ENCODE data around the gene BCAS1.

Gene BCAS1

DNA sequence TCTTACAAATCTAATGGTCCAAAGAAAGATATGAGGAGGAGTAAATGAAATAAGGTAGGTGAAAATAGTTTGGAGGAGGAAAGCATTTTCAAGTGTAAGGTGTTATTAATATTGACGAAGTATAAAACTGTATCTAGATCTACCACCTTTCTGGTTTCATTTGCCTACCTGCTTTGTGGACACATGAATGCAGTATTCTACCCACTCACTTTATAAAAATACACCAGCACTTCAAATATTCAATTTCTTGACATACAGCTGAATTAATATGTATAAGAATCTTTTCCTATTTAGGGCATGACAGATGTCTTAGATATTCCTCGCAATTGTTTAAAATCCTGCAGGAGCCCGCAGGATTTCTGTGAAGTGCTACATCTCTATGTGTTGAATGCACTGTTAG lies 108.0 kb downstream of the BCAS1 start:
- Histone ChIP-seq H3K4me3 (ENCODE audit: low read depth in 1 of 2, low read length in 2 of 2) (no peak overlapping the region), H3K9ac (ENCODE audit: low read depth, low read length) (no peak overlapping the region), H3K27me3 (ENCODE audit: insufficient read depth, low read length, poor library complexity) (peaks cover 37% of the 10 kb centered on the region), H2AFZ (ENCODE audit: low read depth, low read length) (no peak overlapping the region), H3K4me2 (ENCODE audit: insufficient read depth, low read length) (no peak overlapping the region), H3K27ac (ENCODE audit: low read length) (no peak overlapping the region), H3K9me3 (ENCODE audit: insufficient read depth, low read length, severe bottlenecking) (no peaks in the 10 kb centered on the region), H4K20me1 (ENCODE audit: insufficient read depth, low read length) (no peaks in the 10 kb centered on the region), H3K79me2 (ENCODE audit: insufficient read depth, low read length) (no peaks in the 10 kb centered on the region), H3K4me1 (ENCODE audit: insufficient read depth, low read length) (no peaks in the 10 kb centered on the region), H3K36me3 (ENCODE audit: insufficient read depth, low read length) (no peaks in the 10 kb centered on the region)
- DNase-seq = no peak
- ATAC-seq (ENCODE audit: insufficient read depth, low read depth) = no peak
- TF ChIP-seq EZH2 (IDR thresholded peaks at IDR 0.05; ENCODE audit: borderline replicate concordance, low read depth, low read length, severe bottlenecking) = no peak
- TF ChIP-seq, protein P1, sequence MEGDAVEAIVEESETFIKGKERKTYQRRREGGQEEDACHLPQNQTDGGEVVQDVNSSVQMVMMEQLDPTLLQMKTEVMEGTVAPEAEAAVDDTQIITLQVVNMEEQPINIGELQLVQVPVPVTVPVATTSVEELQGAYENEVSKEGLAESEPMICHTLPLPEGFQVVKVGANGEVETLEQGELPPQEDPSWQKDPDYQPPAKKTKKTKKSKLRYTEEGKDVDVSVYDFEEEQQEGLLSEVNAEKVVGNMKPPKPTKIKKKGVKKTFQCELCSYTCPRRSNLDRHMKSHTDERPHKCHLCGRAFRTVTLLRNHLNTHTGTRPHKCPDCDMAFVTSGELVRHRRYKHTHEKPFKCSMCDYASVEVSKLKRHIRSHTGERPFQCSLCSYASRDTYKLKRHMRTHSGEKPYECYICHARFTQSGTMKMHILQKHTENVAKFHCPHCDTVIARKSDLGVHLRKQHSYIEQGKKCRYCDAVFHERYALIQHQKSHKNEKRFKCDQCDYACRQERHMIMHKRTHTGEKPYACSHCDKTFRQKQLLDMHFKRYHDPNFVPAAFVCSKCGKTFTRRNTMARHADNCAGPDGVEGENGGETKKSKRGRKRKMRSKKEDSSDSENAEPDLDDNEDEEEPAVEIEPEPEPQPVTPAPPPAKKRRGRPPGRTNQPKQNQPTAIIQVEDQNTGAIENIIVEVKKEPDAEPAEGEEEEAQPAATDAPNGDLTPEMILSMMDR (IDR thresholded peaks at IDR 0.05; ENCODE audit: borderline replicate concordance, extremely low read depth, low read length, poor library complexity, severe bottlenecking) = no peak

DNA sequence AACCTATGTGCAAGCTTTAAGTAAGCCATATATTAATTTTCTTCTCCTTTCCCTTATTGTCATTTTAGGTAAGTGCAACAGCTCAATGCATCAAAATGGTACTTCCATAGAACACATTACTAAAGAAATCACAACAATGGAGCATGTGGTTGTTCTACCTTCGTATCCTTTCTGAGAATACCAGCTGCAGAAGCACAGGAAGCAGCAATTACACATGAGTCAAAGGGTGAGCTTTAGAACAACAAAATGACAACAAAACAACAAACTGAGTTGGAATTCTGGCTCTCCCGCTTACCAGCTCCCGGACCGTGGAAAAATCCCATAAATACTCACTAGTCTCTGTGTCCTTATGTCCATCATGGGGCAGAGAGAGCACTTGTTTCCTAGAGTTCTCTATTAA lies 108.9 kb downstream of the BCAS1 start:
- no peaks in the 10 kb centered on the region for H3K79me2 ChIP-seq (ENCODE audit: insufficient read depth, low read length)
- H3K27ac ChIP-seq (ENCODE audit: low read length) = no peak overlapping the region
- peaks cover 40% of the 10 kb centered on the region for H3K27me3 ChIP-seq (ENCODE audit: insufficient read depth, low read length, poor library complexity)
- no peak overlapping the region for H3K4me3 ChIP-seq (ENCODE audit: low read depth in 1 of 2, low read length in 2 of 2)
- H3K9me3 ChIP-seq (ENCODE audit: insufficient read depth, low read length, severe bottlenecking) = no peaks in the 10 kb centered on the region
- H3K4me1 ChIP-seq (ENCODE audit: insufficient read depth, low read length) = no peaks in the 10 kb centered on the region
- H3K36me3 ChIP-seq (ENCODE audit: insufficient read depth, low read length) = no peaks in the 10 kb centered on the region
- H2AFZ ChIP-seq (ENCODE audit: low read depth, low read length) = no peak overlapping the region
- H4K20me1 ChIP-seq (ENCODE audit: insufficient read depth, low read length) = no peaks in the 10 kb centered on the region
- TF ChIP-seq, protein P1 (IDR thresholded peaks at IDR 0.05; ENCODE audit: borderline replicate concordance, extremely low read depth, low read length, poor library complexity, severe bottlenecking) = no peak
- no peak for TF ChIP-seq EZH2 (IDR thresholded peaks at IDR 0.05; ENCODE audit: borderline replicate concordance, low read depth, low read length, severe bottlenecking)
- ATAC-seq (ENCODE audit: insufficient read depth, low read depth) (no peak), DNase-seq (no peak)
- H3K4me2 ChIP-seq (ENCODE audit: insufficient read depth, low read length) = no peak overlapping the region
- no peak overlapping the region for H3K9ac ChIP-seq (ENCODE audit: low read depth, low read length)

GRCh38 chr20:53960579-53961272 lies 109.7 kb downstream of the BCAS1 start:
- TF ChIP-seq, protein P1 (IDR thresholded peaks at IDR 0.05; ENCODE audit: borderline replicate concordance, extremely low read depth, low read length, poor library complexity, severe bottlenecking) = no peak
- no peak for TF ChIP-seq EZH2 (IDR thresholded peaks at IDR 0.05; ENCODE audit: borderline replicate concordance, low read depth, low read length, severe bottlenecking)
- no peak overlapping the region for H3K4me2 ChIP-seq (ENCODE audit: insufficient read depth, low read length)
- ATAC-seq (ENCODE audit: insufficient read depth, low read depth) (no peak), DNase-seq (no peak)
- no peaks in the 10 kb centered on the region for H4K20me1 ChIP-seq (ENCODE audit: insufficient read depth, low read length)
- H3K79me2 ChIP-seq (ENCODE audit: insufficient read depth, low read length) = no peaks in the 10 kb centered on the region
- H3K27me3 ChIP-seq (ENCODE audit: insufficient read depth, low read length, poor library complexity) = peaks cover 43% of the 10 kb centered on the region
- no peaks in the 10 kb centered on the region for H3K4me1 ChIP-seq (ENCODE audit: insufficient read depth, low read length)
- H3K4me3 ChIP-seq (ENCODE audit: low read depth in 1 of 2, low read length in 2 of 2) = no peak overlapping the region
- no peak overlapping the region for H2AFZ ChIP-seq (ENCODE audit: low read depth, low read length)
- no peaks in the 10 kb centered on the region for H3K9me3 ChIP-seq (ENCODE audit: insufficient read depth, low read length, severe bottlenecking)
- H3K9ac ChIP-seq (ENCODE audit: low read depth, low read length) = no peak overlapping the region
- H3K27ac ChIP-seq (ENCODE audit: low read length) = no peak overlapping the region
- no peaks in the 10 kb centered on the region for H3K36me3 ChIP-seq (ENCODE audit: insufficient read depth, low read length)

Measured in DND-41 (cell line).